Measurements from ENCODE around the gene SEC31B. TPM values are rescaled to one million over a fixed set of nuclear protein-coding genes. Genes with fewer than 3 reads are reported as not detected.
A peak's percentile ranks its signal among the peaks of the same experiment; 100 is the strongest.

SEC31B gene, protein sequence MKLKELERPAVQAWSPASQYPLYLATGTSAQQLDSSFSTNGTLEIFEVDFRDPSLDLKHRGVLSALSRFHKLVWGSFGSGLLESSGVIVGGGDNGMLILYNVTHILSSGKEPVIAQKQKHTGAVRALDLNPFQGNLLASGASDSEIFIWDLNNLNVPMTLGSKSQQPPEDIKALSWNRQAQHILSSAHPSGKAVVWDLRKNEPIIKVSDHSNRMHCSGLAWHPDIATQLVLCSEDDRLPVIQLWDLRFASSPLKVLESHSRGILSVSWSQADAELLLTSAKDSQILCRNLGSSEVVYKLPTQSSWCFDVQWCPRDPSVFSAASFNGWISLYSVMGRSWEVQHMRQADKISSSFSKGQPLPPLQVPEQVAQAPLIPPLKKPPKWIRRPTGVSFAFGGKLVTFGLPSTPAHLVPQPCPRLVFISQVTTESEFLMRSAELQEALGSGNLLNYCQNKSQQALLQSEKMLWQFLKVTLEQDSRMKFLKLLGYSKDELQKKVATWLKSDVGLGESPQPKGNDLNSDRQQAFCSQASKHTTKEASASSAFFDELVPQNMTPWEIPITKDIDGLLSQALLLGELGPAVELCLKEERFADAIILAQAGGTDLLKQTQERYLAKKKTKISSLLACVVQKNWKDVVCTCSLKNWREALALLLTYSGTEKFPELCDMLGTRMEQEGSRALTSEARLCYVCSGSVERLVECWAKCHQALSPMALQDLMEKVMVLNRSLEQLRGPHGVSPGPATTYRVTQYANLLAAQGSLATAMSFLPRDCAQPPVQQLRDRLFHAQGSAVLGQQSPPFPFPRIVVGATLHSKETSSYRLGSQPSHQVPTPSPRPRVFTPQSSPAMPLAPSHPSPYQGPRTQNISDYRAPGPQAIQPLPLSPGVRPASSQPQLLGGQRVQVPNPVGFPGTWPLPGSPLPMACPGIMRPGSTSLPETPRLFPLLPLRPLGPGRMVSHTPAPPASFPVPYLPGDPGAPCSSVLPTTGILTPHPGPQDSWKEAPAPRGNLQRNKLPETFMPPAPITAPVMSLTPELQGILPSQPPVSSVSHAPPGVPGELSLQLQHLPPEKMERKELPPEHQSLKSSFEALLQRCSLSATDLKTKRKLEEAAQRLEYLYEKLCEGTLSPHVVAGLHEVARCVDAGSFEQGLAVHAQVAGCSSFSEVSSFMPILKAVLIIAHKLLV
- total RNA-seq (ENCODE audit: unreplicated experiment) = 13.2 TPM
- long read RNA-seq, partial matches to known transcripts = 0 of 2 reads
- long read RNA-seq, other reads (novel, unspliced or antisense) = 1 of 2 reads

DNA sequence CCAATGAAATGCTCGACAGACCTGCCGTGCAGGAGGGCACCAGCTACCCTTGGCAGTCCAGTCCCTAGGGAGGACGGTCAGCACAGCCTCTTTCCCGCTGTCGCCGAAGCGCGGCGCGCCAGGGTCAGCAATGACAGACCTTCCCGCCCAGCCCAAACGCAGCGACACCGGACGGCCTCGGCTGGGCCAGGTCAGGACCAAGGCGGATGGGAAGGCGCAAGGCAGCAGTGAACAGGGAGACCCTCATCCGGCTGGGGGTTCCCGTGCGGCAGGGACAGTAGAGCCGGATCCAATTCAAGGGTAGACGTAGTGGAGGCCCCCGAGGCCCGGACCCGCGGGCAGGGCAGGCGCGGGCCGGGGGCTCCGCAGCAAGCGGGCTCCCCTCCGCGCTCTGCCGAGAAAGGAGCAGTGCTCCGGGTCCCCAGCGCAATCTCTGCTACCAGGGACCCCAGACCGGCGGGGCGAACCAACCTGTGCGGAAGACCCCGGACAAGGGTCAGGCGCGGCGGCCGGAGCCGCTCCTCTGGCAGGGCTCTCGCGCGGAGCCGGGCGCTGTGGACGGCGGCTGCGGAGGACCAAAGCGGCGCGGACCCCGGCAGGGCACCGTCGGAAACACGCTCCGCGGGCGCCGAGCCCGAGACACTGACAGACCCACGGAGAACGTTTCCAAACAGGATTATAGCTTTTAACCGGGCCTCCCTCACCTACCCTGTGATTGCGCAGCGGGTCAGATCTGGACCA, at the start of gene SEC31B:
Gene SEC31B, minus strand, starts transcription at position 551 of the 741 bp plus-strand sequence. CDS start 2,909 bp downstream, outside the sequence.
- Mint-ChIP-seq H3K36me3 (ENCODE audit: low read depth, unreplicated experiment) (peaks cover 7% of the 10 kb centered on the region), H3K27ac (ENCODE audit: unreplicated experiment) (no peak within 1 kb of the TSS), H3K4me3 (ENCODE audit: unreplicated experiment) (peak within 1 kb of the TSS; percentile 90), H3K4me1 (ENCODE audit: unreplicated experiment) (peaks cover 8% of the 10 kb centered on the region), H3K27me3 (ENCODE audit: unreplicated experiment) (peaks cover 4% of the 10 kb centered on the region), H3K9me3 (ENCODE audit: unreplicated experiment) (no peaks in the 10 kb centered on the region)
- TF ChIP-seq, protein P1, sequence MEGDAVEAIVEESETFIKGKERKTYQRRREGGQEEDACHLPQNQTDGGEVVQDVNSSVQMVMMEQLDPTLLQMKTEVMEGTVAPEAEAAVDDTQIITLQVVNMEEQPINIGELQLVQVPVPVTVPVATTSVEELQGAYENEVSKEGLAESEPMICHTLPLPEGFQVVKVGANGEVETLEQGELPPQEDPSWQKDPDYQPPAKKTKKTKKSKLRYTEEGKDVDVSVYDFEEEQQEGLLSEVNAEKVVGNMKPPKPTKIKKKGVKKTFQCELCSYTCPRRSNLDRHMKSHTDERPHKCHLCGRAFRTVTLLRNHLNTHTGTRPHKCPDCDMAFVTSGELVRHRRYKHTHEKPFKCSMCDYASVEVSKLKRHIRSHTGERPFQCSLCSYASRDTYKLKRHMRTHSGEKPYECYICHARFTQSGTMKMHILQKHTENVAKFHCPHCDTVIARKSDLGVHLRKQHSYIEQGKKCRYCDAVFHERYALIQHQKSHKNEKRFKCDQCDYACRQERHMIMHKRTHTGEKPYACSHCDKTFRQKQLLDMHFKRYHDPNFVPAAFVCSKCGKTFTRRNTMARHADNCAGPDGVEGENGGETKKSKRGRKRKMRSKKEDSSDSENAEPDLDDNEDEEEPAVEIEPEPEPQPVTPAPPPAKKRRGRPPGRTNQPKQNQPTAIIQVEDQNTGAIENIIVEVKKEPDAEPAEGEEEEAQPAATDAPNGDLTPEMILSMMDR (IDR thresholded peaks at IDR 0.05; ENCODE audit: unreplicated experiment) = no peak
- peak; percentile 60 for DNase-seq (ENCODE audit: low spot score)

DNA sequence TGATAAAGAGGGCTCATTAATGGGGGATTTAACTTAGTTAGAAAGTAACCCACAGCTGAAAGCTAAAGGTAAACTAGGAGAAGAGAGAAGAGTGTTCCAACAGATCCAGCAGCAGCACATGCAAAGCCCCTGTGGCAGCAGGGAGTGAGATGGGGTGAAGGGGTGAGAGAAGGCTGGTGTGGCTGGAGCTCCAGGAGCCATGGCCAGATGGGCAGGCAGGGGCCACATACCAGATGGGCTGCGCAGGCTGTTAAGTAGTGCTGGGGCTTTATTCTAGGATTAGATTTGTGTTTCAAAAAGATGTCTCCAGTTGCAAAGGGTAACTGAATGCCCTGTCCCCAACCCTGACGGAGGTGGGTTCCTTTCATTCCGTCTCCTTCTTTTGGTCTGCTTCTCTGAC, 49.3 kb upstream of the SEC31B start:
- peaks cover 10% of the 10 kb centered on the region for H3K27me3 Mint-ChIP-seq (ENCODE audit: unreplicated experiment)
- H3K4me3 Mint-ChIP-seq (ENCODE audit: unreplicated experiment) = no peak overlapping the region
- no peaks in the 10 kb centered on the region for H3K4me1 Mint-ChIP-seq (ENCODE audit: unreplicated experiment)
- no peak for DNase-seq (ENCODE audit: low spot score)
- no peaks in the 10 kb centered on the region for H3K9me3 Mint-ChIP-seq (ENCODE audit: unreplicated experiment)
- H3K36me3 Mint-ChIP-seq (ENCODE audit: low read depth, unreplicated experiment) = no peaks in the 10 kb centered on the region
- TF ChIP-seq, protein P1 (IDR thresholded peaks at IDR 0.05; ENCODE audit: unreplicated experiment) = no peak
- no peak overlapping the region for H3K27ac Mint-ChIP-seq (ENCODE audit: unreplicated experiment)

DNA sequence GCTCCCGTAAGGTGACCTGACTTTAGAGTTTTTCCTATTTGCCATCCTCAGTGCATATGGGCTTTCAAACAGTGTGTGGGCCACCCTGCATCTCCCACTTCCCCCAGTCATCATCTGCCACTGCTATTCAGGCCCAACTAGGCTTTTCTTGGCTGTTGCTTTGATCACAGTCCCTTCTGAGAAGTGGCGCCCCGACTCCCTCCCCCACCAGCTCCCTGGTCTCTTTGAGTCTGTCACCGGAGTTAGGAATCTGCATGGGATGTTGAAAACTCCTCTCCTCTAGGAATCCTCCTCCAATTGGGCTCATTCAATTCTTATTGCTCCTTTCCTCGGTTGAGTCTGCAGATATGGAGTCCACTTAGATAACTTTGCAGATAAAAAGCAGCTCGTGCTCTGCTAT, 48.2 kb upstream of the SEC31B start:
- no peaks in the 10 kb centered on the region for H3K4me1 Mint-ChIP-seq (ENCODE audit: unreplicated experiment)
- peaks cover 12% of the 10 kb centered on the region for H3K27me3 Mint-ChIP-seq (ENCODE audit: unreplicated experiment)
- H3K9me3 Mint-ChIP-seq (ENCODE audit: unreplicated experiment) = no peaks in the 10 kb centered on the region
- no peak overlapping the region for H3K27ac Mint-ChIP-seq (ENCODE audit: unreplicated experiment)
- H3K36me3 Mint-ChIP-seq (ENCODE audit: low read depth, unreplicated experiment) = no peaks in the 10 kb centered on the region
- TF ChIP-seq, protein P1 (IDR thresholded peaks at IDR 0.05; ENCODE audit: unreplicated experiment) = no peak
- no peak overlapping the region for H3K4me3 Mint-ChIP-seq (ENCODE audit: unreplicated experiment)
- DNase-seq (ENCODE audit: low spot score) = no peak

DNA sequence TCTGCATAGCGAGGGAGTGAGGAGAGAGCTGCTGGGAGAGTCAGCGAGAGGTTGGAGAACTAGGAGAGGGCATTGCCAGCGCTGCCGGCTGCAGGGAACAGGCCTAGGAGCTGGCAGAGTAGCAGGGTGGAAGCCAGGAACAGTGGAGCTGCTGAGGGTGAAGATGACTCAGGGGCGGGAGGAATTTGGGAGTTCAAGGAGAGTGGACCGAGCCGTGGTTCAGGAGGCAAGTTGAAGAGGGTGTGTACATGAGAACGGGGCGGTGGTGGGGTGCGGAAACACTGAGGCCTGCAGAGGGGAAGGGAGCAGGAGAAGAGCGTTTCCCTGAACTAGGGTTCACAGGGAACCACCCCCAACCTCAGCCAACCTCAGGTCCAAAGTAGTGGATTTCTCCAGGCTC, 47.6 kb upstream of the SEC31B start:
- Mint-ChIP-seq H3K4me1 (ENCODE audit: unreplicated experiment) (no peaks in the 10 kb centered on the region), H3K9me3 (ENCODE audit: unreplicated experiment) (no peaks in the 10 kb centered on the region), H3K4me3 (ENCODE audit: unreplicated experiment) (no peak overlapping the region), H3K27me3 (ENCODE audit: unreplicated experiment) (peaks cover 14% of the 10 kb centered on the region), H3K27ac (ENCODE audit: unreplicated experiment) (no peak overlapping the region), H3K36me3 (ENCODE audit: low read depth, unreplicated experiment) (no peaks in the 10 kb centered on the region)
- TF ChIP-seq, protein P1 (IDR thresholded peaks at IDR 0.05; ENCODE audit: unreplicated experiment) = no peak
- DNase-seq (ENCODE audit: low spot score) = no peak
